Lung (tissue), 12 donors: ENCODE measurements around the gene MYO10. TPM values are rescaled to one million over a fixed set of nuclear protein-coding genes. Genes with fewer than 3 reads are reported as not detected.

ENCODE experiments used
- ATAC-seq: fragments of 200-7000 bp; cut with Tn5 transposase; one replicate; pipeline ENCODE4 v1.9.1; 2020; ENCODE audit warnings: moderate number of reproducible peaks; ENCODE audit not compliant: insufficient read depth, low FRiP score
- DNase-seq, 3 donors: peaks; one replicate each; pipeline ENCODE4 v3.0.0-alpha.2; 2013 to 2017
- H3K27ac ChIP-seq, 2 donors: one replicate each; pipeline ENCODE4 v1.5.1; 2013; ENCODE audit warnings: mild to moderate bottlenecking in 2 of 2, moderate library complexity in 2 of 2, control low read depth in 1 of 2, inconsistent platforms in 1 of 2, low read depth in 1 of 2, low read length in 1 of 2
- H3K27me3 ChIP-seq, 3 donors: one replicate each; pipeline ENCODE4 v1.5.1; 2013; ENCODE audit warnings: low read length in 2 of 3; ENCODE audit not compliant: control insufficient read depth in 3 of 3, insufficient read depth in 3 of 3
- H3K36me3 ChIP-seq, 4 donors: one replicate each; pipeline ENCODE4 v1.5.1; 2013; ENCODE audit warnings: low read length in 4 of 4, mild to moderate bottlenecking in 1 of 4, moderate library complexity in 1 of 4; ENCODE audit not compliant: control insufficient read depth in 4 of 4, insufficient read depth in 4 of 4
- H3K4me1 ChIP-seq, 5 donors: one replicate each; pipeline ENCODE4 v1.5.1; 2013; ENCODE audit warnings: low read length in 5 of 5, mild to moderate bottlenecking in 2 of 5, moderate library complexity in 1 of 5; ENCODE audit not compliant: control insufficient read depth in 5 of 5, insufficient read depth in 5 of 5
- H3K4me3 ChIP-seq: one replicate; pipeline ENCODE4 v1.5.1; 2013; ENCODE audit warnings: mild to moderate bottlenecking, control low read depth, moderate library complexity
- H3K9ac ChIP-seq, 2 donors: one replicate each; pipeline ENCODE4 v1.5.1; 2013; ENCODE audit warnings: low read length in 2 of 2, control low read depth in 1 of 2; ENCODE audit not compliant: insufficient read depth in 1 of 2
- H3K9me3 ChIP-seq, 4 donors: one replicate each; pipeline ENCODE4 v1.5.1; 2013; ENCODE audit warnings: low read length in 3 of 4, mild to moderate bottlenecking in 1 of 4, moderate library complexity in 1 of 4; ENCODE audit not compliant: control insufficient read depth in 4 of 4, insufficient read depth in 3 of 4
- CTCF ChIP-seq: IDR thresholded peaks from 2 replicates; pipeline ENCODE4 v1.5.1; 2012; ENCODE audit warnings: mild to moderate bottlenecking; ENCODE audit errors: control extremely low read depth, extremely low read depth
- WGBS, 2 donors: extraction: QIAGEN DNeasy Blood & Tissue Kit; methylation state at CpG; one replicate each; pipeline ENCODE4 v1.1.7; 2013; 5-methylcytosine and 5-hydroxymethylcytosine counted together
- polyA plus RNA-seq, 2 donors: library from polyadenylated mRNA; stranded (reverse); fragments of 200-250 nt; gene quantifications; one replicate each; pipeline ENCODE4 v1.2.1, GENCODE V29; 2013
- total RNA-seq, 2 donors: library from RNA; depleted of rRNA in 1 of 2; stranded (reverse); fragments of >200 nt in 1 of 2; gene quantifications; one replicate each; pipeline ENCODE4 v1.2.1, GENCODE V29; 2014 to 2021
- donor health status: control.
- donor health status: control.
- donor health status: Bipolar disorder and iron deficiency.
- donor health status: healthy.
- donor health status: DM: yes; HTN: yes; CAD: no.

Gene MYO10
- total and polyA plus RNA-seq, 4 donors, result 10.6 to 71.5 (median 28.2) TPM

GRCh38 chr5:16929831-16930230 lies 6.3 kb downstream of the MYO10 start:
- DNase-seq (peak in 1 of 3 donors; percentile 64), ATAC-seq (no peak)
- Histone ChIP-seq H3K4me3 (no peak overlapping the region), H3K27ac (no peak overlapping the region), H3K9me3 (no peaks in the 10 kb centered on the region), H3K27me3 (no peaks in the 10 kb centered on the region), H3K4me1 (peaks cover 0 to 38% (median 19%) of the 10 kb centered on the region in 5 donors), H3K36me3 (peaks cover 0 to 4% (median 0%) of the 10 kb centered on the region in 4 donors), H3K9ac (no peak overlapping the region)
- TF ChIP-seq CTCF, result no peak
- 66 to 69% methylated on average over 3 of the region's 3 CpGs for WGBS, 2 donors

GRCh38 chr5:16929347-16929746 lies 6.7 kb downstream of the MYO10 start:
- no peak for TF ChIP-seq CTCF
- WGBS, 2 donors, result 90 to 94% methylated on average over 2 of the region's 2 CpGs
- H3K4me1 ChIP-seq, result peaks cover 0 to 41% (median 21%) of the 10 kb centered on the region in 5 donors

GRCh38 chr5:16927613-16928012 lies 8.5 kb downstream of the MYO10 start:
- ATAC-seq (no peak), DNase-seq (peak in 1 of 3 donors; percentile 66)
- Histone ChIP-seq H3K4me1 (peaks cover 0 to 32% (median 21%) of the 10 kb centered on the region in 5 donors), H3K27ac (no peak overlapping the region), H3K9ac (no peak overlapping the region), H3K36me3 (peaks cover 0 to 4% (median 0%) of the 10 kb centered on the region in 4 donors), H3K9me3 (no peaks in the 10 kb centered on the region), H3K4me3 (no peak overlapping the region), H3K27me3 (no peaks in the 10 kb centered on the region)
- WGBS, 2 donors, result 79 to 87% methylated on average over 8 of the region's 8 CpGs
- no peak for TF ChIP-seq CTCF

More at GRCh38 chr5:16929347-16929746, 6.7 kb downstream of the MYO10 start:
- ATAC-seq (no peak), DNase-seq (no peak)
- H3K9me3 ChIP-seq, result no peaks in the 10 kb centered on the region
- no peak overlapping the region for H3K9ac ChIP-seq
- H3K27ac ChIP-seq, result no peak overlapping the region
- no peaks in the 10 kb centered on the region for H3K27me3 ChIP-seq
- H3K36me3 ChIP-seq, result peaks cover 0 to 4% (median 0%) of the 10 kb centered on the region in 4 donors
- no peak overlapping the region for H3K4me3 ChIP-seq

GRCh38 chr5:16926417-16926816 lies 9.7 kb downstream of the MYO10 start:
- TF ChIP-seq CTCF, result no peak
- WGBS, 2 donors, result 74 to 85% methylated on average over 8 of the region's 8 CpGs
- H3K9ac ChIP-seq, result no peak overlapping the region
- H3K4me3 ChIP-seq, result no peak overlapping the region
- no peak overlapping the region for H3K27ac ChIP-seq
- H3K4me1 ChIP-seq, result peaks cover 0 to 20% (median 14%) of the 10 kb centered on the region in 5 donors
- H3K27me3 ChIP-seq, result no peaks in the 10 kb centered on the region
- no peak for DNase-seq
- no peaks in the 10 kb centered on the region for H3K9me3 ChIP-seq
- H3K36me3 ChIP-seq, result no peaks in the 10 kb centered on the region
- ATAC-seq, result no peak
